DMS114 treated with DMSO at 0.1 percent for 48 hours (cell line): ENCODE measurements around the gene CDC42BPG.
A peak's percentile ranks its signal among the peaks of the same experiment; 100 is the strongest.

Experiments
- DNase-seq: peaks from one replicate; lab custom pipeline; 2025; ENCODE audit not compliant: unreplicated experiment; lab: John Stamatoyannopoulos, UW

Gene CDC42BPG

DNA sequence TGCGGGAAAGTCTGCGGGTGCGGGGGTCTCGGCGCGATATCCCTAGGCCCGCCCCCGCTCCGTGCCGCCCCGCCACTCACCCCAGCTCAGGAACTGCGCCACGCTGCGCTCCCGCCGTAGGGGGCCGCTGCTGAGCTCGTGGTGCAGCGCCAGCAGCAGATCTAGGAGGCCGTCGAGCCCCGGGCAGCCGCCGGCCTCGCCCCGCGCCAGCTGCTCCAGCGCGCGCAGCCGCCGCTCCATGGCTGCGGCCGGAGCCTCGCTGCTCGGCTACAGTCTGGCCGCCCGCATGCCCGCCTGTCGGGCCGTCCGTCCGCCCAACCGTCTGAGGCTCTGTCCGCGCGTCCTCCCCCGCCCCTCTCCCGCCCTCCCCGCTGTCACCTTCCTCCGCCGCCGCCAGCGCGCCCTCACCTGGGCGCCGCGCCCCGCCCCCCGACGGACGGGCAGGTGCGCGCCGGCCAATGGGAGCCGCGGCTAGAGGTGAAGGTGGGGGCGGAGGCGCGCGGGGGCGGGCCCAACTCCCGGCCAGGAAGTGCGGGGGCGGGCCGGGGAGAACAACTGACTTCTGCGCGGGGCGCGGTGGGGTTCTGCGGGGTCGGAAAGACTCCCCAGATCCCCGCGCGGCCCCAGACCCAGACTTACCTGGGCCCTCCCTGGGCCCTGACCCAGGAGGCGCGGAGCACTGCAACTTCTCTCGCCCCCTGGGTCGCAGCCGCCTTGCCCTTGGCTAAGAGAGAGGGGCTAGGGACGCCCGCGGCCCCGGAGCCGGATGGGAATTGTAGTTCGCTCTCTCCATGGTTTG, at the start of gene CDC42BPG:
CDC42BPG (minus strand) TSS at position 324 of the 799 bp plus-strand sequence; CDS start at position 240, 84 bp downstream.
- DNase-seq = peak; percentile 50

DNA sequence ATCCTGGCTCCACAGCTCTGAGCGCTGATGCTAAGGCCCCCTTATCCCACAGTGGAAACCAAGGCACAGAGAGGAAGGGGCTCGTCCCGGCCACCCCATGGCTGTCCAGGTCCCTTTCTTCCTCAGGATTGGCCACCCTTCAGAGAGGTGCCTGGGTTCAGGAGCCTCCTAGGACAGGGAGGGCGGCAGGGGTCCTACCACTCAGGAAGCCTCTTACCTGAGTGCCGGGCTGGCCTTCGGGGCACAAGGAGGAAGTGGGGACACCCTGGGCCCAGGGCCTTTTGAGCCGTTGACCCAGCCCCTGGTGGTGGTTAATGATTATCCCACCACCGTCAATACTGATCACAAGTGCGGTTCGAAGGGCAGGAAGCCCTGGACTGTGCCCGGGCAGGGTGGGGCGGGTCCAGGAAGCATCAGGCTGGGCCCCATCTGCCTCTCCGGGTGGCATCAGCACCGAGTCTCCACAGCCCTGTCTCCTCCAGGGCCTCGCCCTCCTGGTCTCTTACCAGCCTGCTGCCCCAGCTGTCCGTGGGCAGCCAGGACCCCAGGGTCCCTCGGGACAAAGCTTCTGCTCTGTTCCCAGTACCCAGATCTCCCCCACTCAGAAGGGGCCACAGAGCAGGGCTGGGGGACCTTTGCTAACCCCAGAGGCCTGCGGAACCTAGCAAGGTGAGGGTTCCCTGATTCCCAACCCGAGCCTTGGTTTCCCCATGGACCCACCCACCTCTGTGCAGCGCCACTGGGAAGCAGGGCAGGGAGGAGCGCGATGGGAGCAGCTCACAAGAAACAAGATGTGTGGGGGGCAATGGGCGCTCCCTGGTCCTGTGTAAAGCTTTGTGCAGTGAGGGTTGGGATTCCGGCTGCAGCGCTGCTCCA, 49.0 kb upstream of the CDC42BPG start:
- DNase-seq = no peak

GRCh38 chr11:64892838-64893193, 48.4 kb upstream of the CDC42BPG start:
- no peak for DNase-seq

GRCh38 chr11:64892411-64892831, 48.0 kb upstream of the CDC42BPG start:
- DNase-seq = no peak

- no peak for DNase-seq
These were observed 47.4 kb upstream of the CDC42BPG start for GRCh38 chr11:64891880-64892279.

DNA sequence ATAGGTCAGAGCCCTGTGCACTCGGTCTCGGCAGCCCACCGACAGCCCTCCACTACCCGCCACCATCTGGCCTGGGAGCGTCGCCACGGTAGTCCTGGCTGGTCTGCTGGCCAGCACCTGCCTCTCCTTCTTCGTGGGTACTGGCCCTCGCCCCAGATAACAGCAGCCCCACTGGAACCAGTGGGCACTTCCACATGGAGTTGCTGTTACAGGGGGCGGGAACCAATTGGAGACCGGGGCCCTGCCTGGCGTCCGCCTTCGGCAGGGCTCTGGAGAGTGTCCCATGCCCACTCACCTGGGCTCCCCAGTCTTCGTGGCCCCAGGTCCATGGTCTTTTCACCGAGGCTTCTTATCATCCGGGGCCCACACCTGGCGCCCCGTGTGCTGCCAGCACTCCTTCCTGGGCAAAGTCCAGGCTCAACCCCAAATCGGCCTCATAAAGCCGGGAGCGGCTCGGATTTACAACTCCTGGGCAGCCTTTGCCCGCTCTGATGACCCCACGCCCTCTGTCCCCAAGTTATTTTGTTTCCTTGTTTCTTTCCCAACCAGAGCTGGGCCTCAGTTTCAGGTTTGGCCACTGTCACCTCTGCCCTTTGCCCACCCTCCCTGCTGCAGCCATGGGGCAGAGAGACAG, 46.9 kb upstream of the CDC42BPG start:
- no peak for DNase-seq

DNA sequence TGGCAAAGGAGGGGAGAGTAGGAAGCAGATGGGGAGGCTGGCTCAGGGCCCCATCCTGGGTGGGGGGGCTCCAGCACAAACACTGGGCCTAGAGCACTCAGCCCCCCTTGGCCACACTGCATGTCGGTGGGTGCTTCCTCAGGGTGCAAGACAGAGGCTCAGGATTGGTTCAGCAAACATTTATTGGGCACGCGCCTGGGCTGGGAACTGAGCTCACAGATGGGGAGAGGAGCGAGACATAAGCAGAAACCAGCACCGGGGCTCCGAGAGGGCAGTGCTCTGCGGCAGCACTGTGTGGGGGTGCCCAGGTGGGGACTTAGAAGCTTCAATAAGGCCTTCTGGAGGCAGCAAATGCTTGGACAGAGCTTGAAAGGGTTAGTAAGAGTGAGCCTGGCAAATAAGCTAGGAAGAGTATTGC, 46.1 kb upstream of the CDC42BPG start:
- no peak for DNase-seq

DNA sequence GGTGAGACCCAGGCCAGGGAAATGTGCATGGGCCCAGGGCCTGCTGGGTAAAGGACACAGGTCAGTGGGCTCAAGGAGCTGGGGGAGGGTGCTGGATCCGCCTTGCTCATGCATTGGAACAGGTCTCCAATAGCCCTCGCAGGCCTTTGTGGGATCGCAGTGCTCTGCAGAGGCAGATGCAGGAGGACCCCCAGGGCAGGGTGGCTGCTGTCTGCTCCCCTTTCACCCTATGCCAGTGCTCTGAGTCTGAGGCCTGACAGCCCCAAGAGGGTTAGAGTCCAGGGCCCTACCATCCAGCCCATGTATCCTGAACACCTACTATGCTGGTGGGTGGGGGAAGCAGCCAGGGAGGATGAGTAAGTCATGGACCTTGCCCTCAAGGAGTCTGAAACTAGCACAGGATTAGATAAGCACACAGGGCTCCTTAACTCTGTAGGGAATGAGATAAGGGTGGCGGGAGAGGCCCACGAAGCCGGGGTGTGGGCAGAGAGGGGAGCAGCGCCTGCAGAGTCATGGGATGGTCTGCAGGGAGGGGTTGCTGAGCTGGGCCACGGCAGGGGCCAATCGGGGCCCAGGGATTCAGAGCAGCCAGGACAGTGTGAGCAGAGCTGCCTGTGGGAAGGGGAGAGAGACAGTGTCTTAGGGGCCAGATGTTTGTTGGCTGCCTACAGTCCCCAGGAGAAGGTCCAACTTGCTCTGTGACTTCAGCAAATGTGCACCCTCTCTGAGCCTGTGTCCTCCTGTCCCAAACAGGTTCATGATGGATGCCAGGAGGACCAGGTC, 44.5 kb upstream of the CDC42BPG start:
- DNase-seq = no peak

GRCh38 chr11:64888406-64888728, 43.9 kb upstream of the CDC42BPG start:
- no peak for DNase-seq

GRCh38 chr11:64887757-64888405, 43.4 kb upstream of the CDC42BPG start:
- DNase-seq = no peak

DNA sequence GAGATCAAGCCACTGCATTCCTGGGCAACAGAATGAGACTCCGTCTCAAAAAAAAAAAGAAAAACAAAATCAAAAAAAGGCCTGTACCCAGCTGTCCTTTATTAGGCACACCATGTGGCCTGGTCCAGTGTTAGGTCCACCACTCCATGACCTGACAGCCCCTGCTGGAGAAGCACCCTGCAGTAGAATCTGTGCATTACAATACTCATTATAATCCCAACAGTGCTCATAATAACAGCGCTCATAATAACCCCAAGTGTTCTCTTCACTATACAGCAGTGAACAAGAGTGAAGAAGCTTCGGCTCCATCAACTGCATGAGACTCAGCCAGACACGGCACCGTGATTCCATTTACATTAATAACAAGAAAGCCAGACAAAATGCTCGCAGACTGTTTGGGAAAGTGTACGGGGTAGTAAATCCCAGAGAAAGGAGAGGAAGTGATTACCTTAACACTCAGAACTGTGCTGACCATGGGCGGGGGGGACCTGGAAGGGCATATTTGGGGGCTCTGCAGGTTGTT, 42.8 kb upstream of the CDC42BPG start:
- no peak for DNase-seq

DNA sequence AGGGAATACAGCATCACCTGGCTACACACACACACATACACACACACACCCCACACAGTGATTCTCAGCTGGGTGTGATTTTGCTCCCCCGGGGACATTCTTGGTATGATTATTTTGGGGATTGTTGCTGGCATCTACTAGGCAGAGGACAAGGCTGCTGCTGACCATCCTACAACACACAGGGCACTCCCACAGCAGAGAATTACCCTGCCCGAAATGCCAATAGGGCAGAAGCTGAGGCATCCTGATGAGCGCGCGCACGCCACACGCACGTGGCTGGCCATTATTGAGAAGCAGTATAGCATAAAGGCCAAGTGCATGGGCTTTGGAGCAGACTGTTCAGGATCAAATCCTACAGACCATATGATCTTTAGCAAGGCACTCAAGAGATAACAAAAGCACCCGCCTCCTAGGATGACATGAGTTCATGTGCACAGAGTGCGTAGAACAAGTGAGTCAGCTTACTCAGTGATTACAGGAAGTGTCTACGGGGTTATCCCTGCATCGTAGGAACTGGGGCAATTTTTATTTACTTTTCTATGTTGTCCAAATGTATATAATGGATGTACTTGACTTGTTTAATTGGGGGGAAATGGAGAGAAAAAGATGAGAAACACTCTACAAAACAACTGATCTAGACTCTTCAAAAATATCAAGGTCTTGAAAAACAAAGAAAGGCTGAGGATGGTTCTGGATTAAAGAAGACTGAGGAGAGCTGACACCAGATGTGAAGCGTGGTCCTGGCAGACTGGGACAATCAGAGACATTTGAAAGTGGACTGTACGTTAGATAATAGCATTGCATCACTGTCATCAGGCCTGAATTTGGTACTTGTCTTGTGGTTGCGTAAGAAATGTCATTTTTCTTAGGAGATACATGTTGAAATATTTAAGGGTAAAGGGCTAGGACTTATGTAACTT, 41.2 kb upstream of the CDC42BPG start:
- no peak for DNase-seq

DNA sequence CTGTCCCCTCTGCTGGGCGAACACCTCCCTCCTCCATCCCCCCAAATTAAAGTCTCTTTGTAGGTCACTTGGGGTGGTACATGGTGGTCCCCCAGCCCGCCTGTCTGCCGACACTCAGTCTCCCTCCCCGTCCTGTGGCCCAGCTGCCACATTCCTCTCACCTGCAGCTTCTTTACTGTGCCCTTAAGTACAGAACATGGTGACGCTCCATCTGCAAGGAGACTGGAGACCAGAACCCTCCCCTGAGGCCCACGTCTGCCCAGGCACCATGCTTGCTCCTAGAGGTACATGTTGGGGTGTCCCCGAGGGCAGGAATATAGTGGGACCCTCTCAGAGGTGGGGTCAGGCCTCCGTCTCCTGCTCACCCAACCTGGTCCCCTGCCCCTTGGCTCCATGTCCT, 39.6 kb upstream of the CDC42BPG start:
- no peak for DNase-seq

DNA sequence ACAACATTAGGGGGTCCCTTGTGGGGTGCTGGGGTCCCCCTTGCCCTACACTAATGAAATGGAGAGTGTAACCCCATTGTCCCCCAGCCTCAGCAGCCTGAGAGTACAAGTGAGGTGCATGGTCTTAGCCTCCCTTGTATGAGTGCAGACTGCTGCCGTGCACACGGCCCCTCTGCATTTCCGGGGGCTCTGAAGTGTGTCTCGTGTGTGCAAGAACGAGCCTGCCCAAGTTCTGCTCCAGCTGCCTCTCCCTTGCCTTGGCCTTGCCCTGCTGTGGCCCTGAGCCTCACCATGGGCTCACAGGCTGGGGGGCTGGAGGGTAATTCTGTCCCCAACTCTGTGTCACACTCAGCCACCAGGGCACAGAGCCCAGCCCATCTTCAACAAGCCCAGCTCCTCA, 39.1 kb upstream of the CDC42BPG start:
- no peak for DNase-seq

DNA sequence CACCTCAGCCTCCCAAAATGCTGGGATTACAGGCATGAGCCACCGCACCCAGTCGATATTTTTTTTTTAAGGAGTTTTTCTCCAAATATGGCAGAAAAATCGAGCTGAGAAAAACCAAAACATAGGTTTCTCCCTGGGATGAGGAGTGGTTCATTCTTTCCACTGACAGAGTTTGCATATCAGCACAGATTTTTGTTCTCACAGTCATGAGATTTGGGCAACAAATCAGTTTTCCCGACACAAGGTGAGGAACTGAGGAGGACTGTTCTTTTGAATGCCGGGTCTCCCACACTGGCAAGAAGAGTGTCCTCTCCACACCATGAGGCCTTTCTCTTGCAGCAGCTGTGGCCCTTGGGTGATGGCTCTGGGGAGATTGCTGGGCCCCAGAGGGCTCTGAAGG, 37.8 kb upstream of the CDC42BPG start:
- DNase-seq = no peak

DNA sequence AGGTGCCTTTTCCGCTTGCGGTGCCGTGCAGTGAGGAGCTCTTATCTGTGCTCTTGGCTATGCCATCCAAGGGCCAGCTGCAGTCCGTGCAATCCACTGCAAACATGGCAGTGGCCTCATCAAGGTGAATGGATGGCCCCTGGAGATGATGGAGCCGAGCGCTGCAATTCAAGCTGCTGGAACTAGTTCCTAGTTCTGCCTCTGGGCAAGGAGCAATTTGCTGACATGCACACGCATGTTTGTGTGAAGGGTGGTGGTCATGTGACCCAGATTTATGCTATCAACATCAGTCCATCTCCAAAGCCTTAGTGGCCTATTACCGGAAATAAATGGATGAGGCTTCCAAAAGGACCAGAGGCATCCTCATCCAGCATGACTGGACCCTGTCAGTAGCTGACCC, 37.0 kb upstream of the CDC42BPG start:
- no peak for DNase-seq

DNA sequence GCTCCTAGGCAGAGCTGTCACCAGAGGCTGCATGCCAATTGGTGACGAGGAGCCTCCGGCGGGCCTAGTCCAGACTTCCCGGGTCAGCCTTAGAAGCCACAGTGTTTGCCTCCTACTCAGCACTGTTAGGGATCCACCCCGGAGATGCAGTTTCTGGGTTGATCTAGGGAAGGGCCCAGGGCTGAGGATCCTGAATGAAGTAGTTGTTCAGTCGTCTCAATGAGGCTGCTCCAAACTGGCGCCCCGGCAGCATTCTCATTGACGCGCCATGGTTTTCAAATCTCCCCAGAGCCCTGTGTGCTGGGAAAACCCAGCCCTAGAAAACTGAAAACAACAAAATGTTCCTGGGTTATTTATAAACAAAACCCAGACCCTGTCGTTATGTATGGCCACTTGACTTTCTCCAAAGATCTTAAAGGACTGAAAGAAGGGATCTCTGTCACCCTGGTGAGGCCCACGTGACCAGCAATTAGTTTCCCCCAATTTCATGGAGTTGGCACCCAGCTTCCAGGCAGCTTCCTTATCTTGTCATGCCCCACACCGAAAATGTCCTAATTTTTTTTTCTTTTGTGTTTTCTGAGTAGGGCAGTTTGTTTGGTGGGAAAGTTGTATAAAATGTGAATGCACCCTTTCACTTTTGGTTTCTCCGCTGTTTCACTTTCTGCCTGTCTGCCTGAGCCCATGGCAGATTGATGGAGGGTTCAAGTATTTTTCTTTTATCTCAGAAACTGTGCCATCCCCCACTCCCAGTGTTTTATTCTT, 36.0 kb upstream of the CDC42BPG start:
- no peak for DNase-seq

DNA sequence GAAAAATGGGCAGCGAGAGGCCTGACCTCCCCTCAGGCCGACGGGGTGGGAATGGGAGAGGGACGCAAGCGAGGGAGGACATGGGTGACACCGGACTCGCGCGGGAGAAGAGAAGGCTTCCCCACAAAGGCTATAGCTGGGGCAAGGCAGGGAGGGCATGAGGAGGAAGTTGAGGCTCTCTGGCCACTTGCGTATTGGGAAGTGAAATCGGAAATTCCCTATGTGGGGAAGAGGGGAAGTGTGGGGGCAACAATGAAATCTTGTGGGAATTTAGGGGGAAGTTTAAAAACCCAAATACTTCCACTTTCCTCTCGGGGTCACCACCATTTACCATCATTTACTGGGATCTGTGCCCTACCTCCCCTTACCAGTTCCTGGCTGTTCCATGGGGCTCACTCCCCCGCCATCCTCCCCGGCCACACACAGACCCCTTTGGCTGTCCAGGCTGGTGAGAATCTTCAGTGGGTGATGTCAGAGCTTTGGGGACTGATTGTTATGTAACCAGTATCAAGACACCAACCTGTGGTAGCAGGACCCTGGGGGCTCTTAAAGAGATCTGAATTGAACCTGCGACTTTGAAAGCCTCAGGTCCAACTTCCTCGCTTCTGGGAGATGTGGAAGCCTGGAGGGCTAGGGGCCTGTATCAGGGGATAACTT, 34.9 kb upstream of the CDC42BPG start:
- DNase-seq = no peak
